DOHH2 (cell line): ENCODE measurements around the gene LMAN1.

Experiments
- H3F3A ChIP-seq: fragments of 200-600 bp; sonication (generic), shearing (Covaris generic); 2 replicates; pipeline ENCODE4 v1.6.0; 2016; ENCODE audit warnings: antibody characterized with exemption, mild to moderate bottlenecking; ENCODE audit not compliant: control insufficient read depth, insufficient read depth
- H3K27ac ChIP-seq: fragments of 200-600 bp; sonication (generic); 2 replicates; pipeline ENCODE4 v1.5.1; 2014; ENCODE audit warnings: low read depth, mild to moderate bottlenecking, low read length, moderate library complexity
- H3K27me3 ChIP-seq: fragments of 200-600 bp; sonication (generic); 2 replicates; pipeline ENCODE4 v1.6.1; 2014; ENCODE audit warnings: mild to moderate bottlenecking, low read length, mixed read lengths; ENCODE audit not compliant: control insufficient read depth
- H3K36me3 ChIP-seq: fragments of 200-600 bp; sonication (generic); 2 replicates; pipeline ENCODE4 v1.6.1; 2014; ENCODE audit warnings: mild to moderate bottlenecking, low read length, moderate library complexity, mixed read lengths; ENCODE audit not compliant: control insufficient read depth
- H3K4me1 ChIP-seq: fragments of 200-600 bp; sonication (generic); 2 replicates; pipeline ENCODE4 v1.6.1; 2014; ENCODE audit warnings: mild to moderate bottlenecking, low read length, mixed read lengths; ENCODE audit not compliant: control insufficient read depth
- H3K4me2 ChIP-seq: fragments of 200-600 bp; sonication (generic); 2 replicates; pipeline ENCODE4 v1.6.0; 2014; ENCODE audit warnings: mild to moderate bottlenecking, low read length, moderate library complexity
- H3K4me3 ChIP-seq: fragments of 200-600 bp; sonication (generic); 2 replicates; pipeline ENCODE4 v1.5.1; 2014; ENCODE audit warnings: mild to moderate bottlenecking, low read length, mixed read lengths
- H3K79me2 ChIP-seq: fragments of 200-600 bp; sonication (generic); 2 replicates; pipeline ENCODE4 v1.6.1; 2014; ENCODE audit warnings: mild to moderate bottlenecking, low read length, mixed read lengths; ENCODE audit not compliant: control insufficient read depth
- H3K9me2 ChIP-seq: fragments of 200-600 bp; sonication (generic); replicated peaks from 2 replicates; pipeline ENCODE4 v1.6.1; 2014; ENCODE audit warnings: mild to moderate bottlenecking, low read length, mixed read lengths; ENCODE audit not compliant: control insufficient read depth
- H3K9me3 ChIP-seq: fragments of 200-600 bp; sonication (generic); 2 replicates; pipeline ENCODE4 v1.6.1; 2014; ENCODE audit warnings: antibody characterized with exemption, low read length, mixed read lengths; ENCODE audit not compliant: control insufficient read depth, insufficient read depth
- H4K20me1 ChIP-seq: fragments of 200-600 bp; sonication (generic); 2 replicates; pipeline ENCODE4 v1.6.0; 2014; ENCODE audit warnings: low read depth, mild to moderate bottlenecking, antibody characterized with exemption, low read length, moderate library complexity; ENCODE audit not compliant: control insufficient read depth, insufficient read depth
- EZH2phosphoT487 ChIP-seq: fragments of 200-600 bp; sonication (generic); IDR thresholded peaks from 2 replicates; pipeline ENCODE4 v1.6.1; 2017; ENCODE audit warnings: borderline replicate concordance, mild to moderate bottlenecking, antibody characterized with exemption, low read length, moderate library complexity, mixed read lengths
- TF ChIP-seq, protein P1 (sequence below): fragments of 200-600 bp; sonication (generic); IDR thresholded peaks from one replicate; pipeline ENCODE4 v1.5.1; 2014; ENCODE audit warnings: antibody characterized with exemption, mild to moderate bottlenecking, low read depth, low read length; ENCODE audit not compliant: poor library complexity, severe bottlenecking

LMAN1 gene

DNA sequence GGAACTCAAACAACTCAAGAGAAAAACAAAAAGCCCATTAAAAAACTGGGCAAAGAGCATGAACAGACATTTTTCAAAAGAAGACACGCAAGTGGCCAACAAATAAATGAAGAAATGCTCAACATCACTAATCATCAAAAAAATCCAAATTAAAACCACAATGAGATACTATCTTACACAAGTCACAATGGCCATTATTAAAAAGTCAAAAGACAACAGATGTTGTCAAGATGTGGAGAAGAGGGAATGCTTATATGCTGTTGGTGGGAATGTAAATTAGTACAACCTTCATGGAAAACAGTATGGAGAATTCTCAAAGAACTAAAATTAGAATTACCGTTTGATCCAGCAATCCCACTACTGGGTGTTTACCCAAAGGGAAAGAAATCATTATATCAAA lies 15.1 kb downstream of the LMAN1 start:
- H3F3A ChIP-seq: no peaks in the 10 kb centered on the region
- H3K27ac ChIP-seq: no peak overlapping the region
- no peaks in the 10 kb centered on the region for H3K4me1 ChIP-seq
- peaks cover 43% of the 10 kb centered on the region for H3K79me2 ChIP-seq
- H3K36me3 ChIP-seq: peaks cover 98% of the 10 kb centered on the region
- H3K9me3 ChIP-seq: no peaks in the 10 kb centered on the region
- no peak overlapping the region for H3K4me3 ChIP-seq
- no peaks in the 10 kb centered on the region for H3K27me3 ChIP-seq
- H3K9me2 ChIP-seq: no peaks in the 10 kb centered on the region
- no peak overlapping the region for H3K4me2 ChIP-seq
- no peak for TF ChIP-seq EZH2phosphoT487
- TF ChIP-seq, protein P1, sequence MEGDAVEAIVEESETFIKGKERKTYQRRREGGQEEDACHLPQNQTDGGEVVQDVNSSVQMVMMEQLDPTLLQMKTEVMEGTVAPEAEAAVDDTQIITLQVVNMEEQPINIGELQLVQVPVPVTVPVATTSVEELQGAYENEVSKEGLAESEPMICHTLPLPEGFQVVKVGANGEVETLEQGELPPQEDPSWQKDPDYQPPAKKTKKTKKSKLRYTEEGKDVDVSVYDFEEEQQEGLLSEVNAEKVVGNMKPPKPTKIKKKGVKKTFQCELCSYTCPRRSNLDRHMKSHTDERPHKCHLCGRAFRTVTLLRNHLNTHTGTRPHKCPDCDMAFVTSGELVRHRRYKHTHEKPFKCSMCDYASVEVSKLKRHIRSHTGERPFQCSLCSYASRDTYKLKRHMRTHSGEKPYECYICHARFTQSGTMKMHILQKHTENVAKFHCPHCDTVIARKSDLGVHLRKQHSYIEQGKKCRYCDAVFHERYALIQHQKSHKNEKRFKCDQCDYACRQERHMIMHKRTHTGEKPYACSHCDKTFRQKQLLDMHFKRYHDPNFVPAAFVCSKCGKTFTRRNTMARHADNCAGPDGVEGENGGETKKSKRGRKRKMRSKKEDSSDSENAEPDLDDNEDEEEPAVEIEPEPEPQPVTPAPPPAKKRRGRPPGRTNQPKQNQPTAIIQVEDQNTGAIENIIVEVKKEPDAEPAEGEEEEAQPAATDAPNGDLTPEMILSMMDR: no peak
- no peaks in the 10 kb centered on the region for H4K20me1 ChIP-seq

DNA sequence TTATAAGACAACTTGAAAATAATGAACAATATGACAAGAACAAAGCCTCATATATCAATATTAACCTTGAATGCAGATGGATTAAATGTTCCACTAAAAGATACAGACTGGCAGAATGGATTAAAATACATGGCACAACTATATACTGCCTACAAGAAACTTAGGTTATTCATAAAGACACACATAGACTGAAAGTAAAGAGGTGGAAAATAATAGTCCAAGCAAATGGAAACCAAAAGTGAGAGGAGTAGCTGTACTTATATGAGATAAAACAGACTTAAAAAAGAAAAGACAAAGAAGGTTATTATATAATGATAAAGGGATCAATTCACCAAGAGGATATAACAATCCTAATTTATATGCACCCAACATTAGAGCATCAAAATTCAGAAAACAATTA lies 18.2 kb downstream of the LMAN1 start:
- no peaks in the 10 kb centered on the region for H3K27me3 ChIP-seq
- no peaks in the 10 kb centered on the region for H3K9me2 ChIP-seq
- H3F3A ChIP-seq: no peaks in the 10 kb centered on the region
- H3K27ac ChIP-seq: no peak overlapping the region
- H3K4me1 ChIP-seq: no peaks in the 10 kb centered on the region
- TF ChIP-seq, protein P1: no peak
- TF ChIP-seq EZH2phosphoT487: no peak
- peaks cover 43% of the 10 kb centered on the region for H3K79me2 ChIP-seq
- H3K36me3 ChIP-seq: peaks cover 91% of the 10 kb centered on the region
- H3K4me2 ChIP-seq: no peak overlapping the region
- H4K20me1 ChIP-seq: no peaks in the 10 kb centered on the region
- no peaks in the 10 kb centered on the region for H3K9me3 ChIP-seq
- no peak overlapping the region for H3K4me3 ChIP-seq

DNA sequence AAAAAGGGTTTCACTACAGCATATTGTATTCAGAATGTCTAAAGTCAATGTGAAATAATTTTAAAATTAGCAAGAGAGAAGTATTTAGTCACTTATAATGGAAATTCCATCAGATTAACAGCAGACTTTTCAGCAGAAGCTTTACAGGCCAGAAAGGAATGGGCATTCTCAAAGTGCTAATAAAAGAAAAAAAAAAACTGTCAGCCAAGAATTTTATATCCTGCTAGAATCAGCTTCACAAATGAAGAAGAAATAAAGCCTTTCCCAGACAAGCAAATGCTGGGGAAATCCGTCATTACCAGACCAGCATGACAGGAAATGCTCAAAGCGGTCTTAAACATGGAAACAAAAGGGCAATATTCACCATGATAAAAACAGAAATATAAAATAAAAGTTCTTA lies 18.8 kb downstream of the LMAN1 start:
- H3F3A ChIP-seq: no peaks in the 10 kb centered on the region
- TF ChIP-seq, protein P1: no peak
- TF ChIP-seq EZH2phosphoT487: no peak
- no peaks in the 10 kb centered on the region for H3K27me3 ChIP-seq
- no peaks in the 10 kb centered on the region for H3K9me2 ChIP-seq
- H3K9me3 ChIP-seq: no peaks in the 10 kb centered on the region
- H3K4me1 ChIP-seq: no peaks in the 10 kb centered on the region
- peaks cover 43% of the 10 kb centered on the region for H3K79me2 ChIP-seq
- peaks cover 90% of the 10 kb centered on the region for H3K36me3 ChIP-seq
- no peaks in the 10 kb centered on the region for H4K20me1 ChIP-seq
- H3K4me2 ChIP-seq: no peak overlapping the region
- no peak overlapping the region for H3K4me3 ChIP-seq
- no peak overlapping the region for H3K27ac ChIP-seq

DNA sequence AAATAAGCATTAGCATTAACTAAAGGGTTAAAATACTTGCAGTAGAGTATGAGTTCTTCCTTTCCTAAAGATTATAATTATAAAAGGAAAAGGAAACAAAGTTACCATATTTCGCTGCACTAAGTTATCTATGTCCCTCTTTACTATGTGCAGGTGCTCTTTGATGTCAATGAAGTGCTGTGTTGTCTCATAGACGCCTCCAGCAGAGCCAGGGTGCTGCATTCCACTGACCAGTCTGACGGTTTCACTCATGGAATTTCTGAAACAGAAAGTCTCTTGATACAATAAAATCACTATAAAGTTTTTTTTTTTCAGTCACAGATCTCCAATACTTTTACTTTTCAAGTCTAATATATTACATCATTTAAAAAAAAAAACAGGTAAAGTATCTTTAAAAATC lies 26.1 kb downstream of the LMAN1 start:
- peaks cover 83% of the 10 kb centered on the region for H3K36me3 ChIP-seq
- H3K79me2 ChIP-seq: no peaks in the 10 kb centered on the region
- no peak overlapping the region for H3K4me2 ChIP-seq
- no peak overlapping the region for H3K4me3 ChIP-seq
- no peaks in the 10 kb centered on the region for H3K4me1 ChIP-seq
- H3F3A ChIP-seq: no peaks in the 10 kb centered on the region
- H3K27ac ChIP-seq: no peak overlapping the region
- no peaks in the 10 kb centered on the region for H3K27me3 ChIP-seq
- H4K20me1 ChIP-seq: no peaks in the 10 kb centered on the region
- H3K9me2 ChIP-seq: no peaks in the 10 kb centered on the region
- no peak for TF ChIP-seq EZH2phosphoT487
- TF ChIP-seq, protein P1: no peak
- H3K9me3 ChIP-seq: no peaks in the 10 kb centered on the region
